Measurements from ENCODE around the gene UST.

UST gene

GRCh38 chr6:149049230-149049629 is 302.4 kb downstream of the UST start:
- H3K27ac ChIP-seq: no peak overlapping the region
- no peak for TF ChIP-seq CTCF (conservative IDR thresholded peaks at IDR 0.05)
- no peak for TF ChIP-seq ZFX (IDR thresholded peaks at IDR 0.05)

GRCh38 chr6:149050160-149050559 is 303.3 kb downstream of the UST start:
- no peak for TF ChIP-seq ZFX (IDR thresholded peaks at IDR 0.05)
- TF ChIP-seq CTCF (conservative IDR thresholded peaks at IDR 0.05): no peak
- no peak overlapping the region for H3K27ac ChIP-seq

- no peak overlapping the region for H3K27ac ChIP-seq
- TF ChIP-seq ZFX (IDR thresholded peaks at IDR 0.05) (no peak), CTCF (conservative IDR thresholded peaks at IDR 0.05) (no peak)
Measured at GRCh38 chr6:149052350-149053106, 305.7 kb downstream of the UST start.

- H3K27ac ChIP-seq: peak overlapping the region; percentile 67
- TF ChIP-seq CTCF (conservative IDR thresholded peaks at IDR 0.05) (no peak), ZFX (IDR thresholded peaks at IDR 0.05) (no peak)
Measured at GRCh38 chr6:149053848-149054558, 307.2 kb downstream of the UST start.

GRCh38 chr6:149054559-149055194 is 307.8 kb downstream of the UST start:
- peak overlapping the region; percentile 67; the same call in 1 of the 2 replicates for H3K27ac ChIP-seq
- no peak for TF ChIP-seq CTCF (conservative IDR thresholded peaks at IDR 0.05)
- TF ChIP-seq ZFX (IDR thresholded peaks at IDR 0.05): no peak

GRCh38 chr6:149055195-149055899 is 308.5 kb downstream of the UST start:
- no peak for TF ChIP-seq CTCF (conservative IDR thresholded peaks at IDR 0.05)
- peak overlapping the region; percentile 67; the same call in 1 of the 2 replicates for H3K27ac ChIP-seq

Data from C4-2B (cell line).